Activated T-cell treated with anti-CD3 and anti-CD28 coated beads, Interleukin-2, amount 50 U/mL, for 72 hours (primary cell): Measurements from ENCODE around the gene EEF1E1. TPM values are rescaled to one million over a fixed set of nuclear protein-coding genes. Genes with fewer than 3 reads are reported as not detected.
A peak's percentile ranks its signal among the peaks of the same experiment; 100 is the strongest.

ENCODE experiments used
- ATAC-seq, 2 donors: fragments of 150-1000 bp; cut with Tn5 transposase; replicated peaks in 1 of 2; 2 replicates each; pipeline ENCODE4 v1.10.0; 2021; ENCODE audit warnings: moderate library complexity in 2 of 2, mild to moderate bottlenecking in 1 of 2
- DNase-seq, 2 donors: peaks; one replicate each; pipeline ENCODE4 v3.0.0; 2021 to 2022; ENCODE audit warnings: mixed read lengths in 1 of 2
- H3K27ac Mint-ChIP-seq: one replicate; pipeline ENCODE4 v1.8.0; 2022; ENCODE audit warnings: mild to moderate bottlenecking, moderate library complexity, mixed read lengths
- H3K27me3 Mint-ChIP-seq: one replicate; pipeline ENCODE4 v1.8.0; 2022; ENCODE audit warnings: low read depth, mixed read lengths
- H3K36me3 Mint-ChIP-seq, 2 donors: one replicate each; pipeline ENCODE4 v1.8.0; 2022; ENCODE audit warnings: mixed read lengths in 2 of 2, mild to moderate bottlenecking in 1 of 2; ENCODE audit not compliant: insufficient read depth in 2 of 2
- H3K4me1 Mint-ChIP-seq: one replicate; pipeline ENCODE4 v1.8.0; 2022; ENCODE audit warnings: low read depth, mixed read lengths
- H3K4me3 Mint-ChIP-seq, 2 donors: one replicate each; pipeline ENCODE4 v1.8.0; 2022; ENCODE audit warnings: mild to moderate bottlenecking in 2 of 2, mixed read lengths in 2 of 2, moderate library complexity in 2 of 2
- H3K9me3 Mint-ChIP-seq, 2 donors: one replicate each; pipeline ENCODE4 v1.8.0; 2022; ENCODE audit warnings: mixed read lengths in 2 of 2
- total RNA-seq, 2 donors: library from RNA; stranded (reverse); gene quantifications; one replicate each; pipeline ENCODE4 v1.2.3, GENCODE V29; 2022

The EEF1E1 gene
- total RNA-seq, result 10 to 100 TPM; 39.3 to 49.5 TPM

GRCh38 chr6:8102122-8102958, at the start of gene EEF1E1:
TSS of gene EEF1E1 (minus strand) at chr6:8102548. CDS start at chr6:8102521, 27 bp downstream.
- peak; percentile 91 to 94 for DNase-seq
- Mint-ChIP-seq H3K36me3 (peaks cover 13 to 14% of the 10 kb centered on the region in 2 donors), H3K4me3 (peak within 1 kb of the TSS; percentile 89 to 93), H3K27ac (peak within 1 kb of the TSS; percentile 95), H3K27me3 (peaks cover 24% of the 10 kb centered on the region), H3K9me3 (peaks cover 0 to 2% of the 10 kb centered on the region in 2 donors), H3K4me1 (peaks cover 41% of the 10 kb centered on the region)
- peak; percentile 97 to 98 for ATAC-seq

- Mint-ChIP-seq H3K9me3 (no peaks in the 10 kb centered on the region), H3K36me3 (no peaks in the 10 kb centered on the region), H3K4me3 (no peak overlapping the region), H3K27ac (no peak overlapping the region), H3K27me3 (no peaks in the 10 kb centered on the region), H3K4me1 (no peaks in the 10 kb centered on the region)
- no peak for ATAC-seq
- DNase-seq, result no peak
Observed at GRCh38 chr6:8149350-8149749, 47.0 kb upstream of the EEF1E1 start.

- Mint-ChIP-seq H3K27me3 (peaks cover 5% of the 10 kb centered on the region), H3K9me3 (no peaks in the 10 kb centered on the region), H3K4me3 (no peak overlapping the region), H3K27ac (no peak overlapping the region), H3K36me3 (no peaks in the 10 kb centered on the region), H3K4me1 (no peaks in the 10 kb centered on the region)
- no peak for DNase-seq
- no peak for ATAC-seq
Observed at GRCh38 chr6:8143945-8144344, 41.6 kb upstream of the EEF1E1 start.

- Mint-ChIP-seq H3K9me3 (no peaks in the 10 kb centered on the region), H3K4me3 (no peak overlapping the region), H3K4me1 (no peaks in the 10 kb centered on the region), H3K36me3 (no peaks in the 10 kb centered on the region), H3K27me3 (peaks cover 30% of the 10 kb centered on the region), H3K27ac (no peak overlapping the region)
- no peak for DNase-seq
- ATAC-seq, result no peak
Observed at GRCh38 chr6:8139451-8139850, 37.1 kb upstream of the EEF1E1 start.

GRCh38 chr6:8137529-8137939, 35.2 kb upstream of the EEF1E1 start:
- peaks cover 30% of the 10 kb centered on the region for H3K27me3 Mint-ChIP-seq
- no peak overlapping the region for H3K4me3 Mint-ChIP-seq
- H3K36me3 Mint-ChIP-seq, result no peaks in the 10 kb centered on the region
- ATAC-seq (no peak), DNase-seq (no peak)
- no peak overlapping the region for H3K27ac Mint-ChIP-seq
- no peaks in the 10 kb centered on the region for H3K9me3 Mint-ChIP-seq
- H3K4me1 Mint-ChIP-seq, result no peaks in the 10 kb centered on the region

GRCh38 chr6:8135276-8135675, 32.9 kb upstream of the EEF1E1 start:
- peaks cover 44% of the 10 kb centered on the region for H3K27me3 Mint-ChIP-seq
- H3K4me3 Mint-ChIP-seq, result no peak overlapping the region
- H3K4me1 Mint-ChIP-seq, result peaks cover 8% of the 10 kb centered on the region
- ATAC-seq, result no peak
- DNase-seq, result no peak
- H3K27ac Mint-ChIP-seq, result no peak overlapping the region
- H3K36me3 Mint-ChIP-seq, result no peaks in the 10 kb centered on the region
- no peaks in the 10 kb centered on the region for H3K9me3 Mint-ChIP-seq

- Mint-ChIP-seq H3K27ac (no peak overlapping the region), H3K36me3 (no peaks in the 10 kb centered on the region), H3K4me3 (no peak overlapping the region), H3K27me3 (peaks cover 36% of the 10 kb centered on the region), H3K9me3 (no peaks in the 10 kb centered on the region), H3K4me1 (peaks cover 8% of the 10 kb centered on the region)
- DNase-seq (no peak), ATAC-seq (no peak)
Observed at GRCh38 chr6:8132130-8132529, 29.8 kb upstream of the EEF1E1 start.

- DNase-seq (peak; percentile 42 to 52), ATAC-seq (peak; percentile 74 to 77)
- Mint-ChIP-seq H3K4me3 (no peak overlapping the region), H3K36me3 (no peaks in the 10 kb centered on the region), H3K27me3 (peaks cover 33% of the 10 kb centered on the region), H3K9me3 (no peaks in the 10 kb centered on the region), H3K27ac (no peak overlapping the region), H3K4me1 (peaks cover 8% of the 10 kb centered on the region)
Observed at GRCh38 chr6:8131265-8131897, 29.0 kb upstream of the EEF1E1 start.

- Mint-ChIP-seq H3K27me3 (peaks cover 24% of the 10 kb centered on the region), H3K36me3 (no peaks in the 10 kb centered on the region), H3K4me1 (peaks cover 8% of the 10 kb centered on the region), H3K9me3 (no peaks in the 10 kb centered on the region), H3K4me3 (no peak overlapping the region), H3K27ac (no peak overlapping the region)
- DNase-seq (no peak), ATAC-seq (no peak)
Observed at GRCh38 chr6:8130399-8130798, 28.1 kb upstream of the EEF1E1 start.

- Mint-ChIP-seq H3K9me3 (no peaks in the 10 kb centered on the region), H3K4me1 (no peaks in the 10 kb centered on the region), H3K4me3 (no peak overlapping the region), H3K27me3 (peaks cover 22% of the 10 kb centered on the region), H3K36me3 (no peaks in the 10 kb centered on the region), H3K27ac (no peak overlapping the region)
- ATAC-seq (no peak), DNase-seq (no peak)
Observed at GRCh38 chr6:8123236-8123635, 20.9 kb upstream of the EEF1E1 start.

GRCh38 chr6:8114956-8115355, 12.6 kb upstream of the EEF1E1 start:
- Mint-ChIP-seq H3K27ac (no peak overlapping the region), H3K4me3 (no peak overlapping the region), H3K9me3 (no peaks in the 10 kb centered on the region), H3K27me3 (peaks cover 20% of the 10 kb centered on the region), H3K4me1 (no peaks in the 10 kb centered on the region), H3K36me3 (no peaks in the 10 kb centered on the region)
- ATAC-seq (no peak), DNase-seq (no peak)

- H3K27ac Mint-ChIP-seq, result no peak overlapping the region
- DNase-seq, result no peak
- peaks cover 38% of the 10 kb centered on the region for H3K27me3 Mint-ChIP-seq
- H3K36me3 Mint-ChIP-seq, result no peaks in the 10 kb centered on the region
- H3K4me1 Mint-ChIP-seq, result no peaks in the 10 kb centered on the region
- no peak overlapping the region for H3K4me3 Mint-ChIP-seq
- no peaks in the 10 kb centered on the region for H3K9me3 Mint-ChIP-seq
- no peak for ATAC-seq
Observed at GRCh38 chr6:8113131-8113654, 10.8 kb upstream of the EEF1E1 start.

GRCh38 chr6:8110725-8111124, 8.4 kb upstream of the EEF1E1 start:
- H3K27ac Mint-ChIP-seq, result no peak overlapping the region
- peaks cover 59% of the 10 kb centered on the region for H3K27me3 Mint-ChIP-seq
- no peaks in the 10 kb centered on the region for H3K4me1 Mint-ChIP-seq
- peaks cover 2% of the 10 kb centered on the region in 2 donors for H3K36me3 Mint-ChIP-seq
- no peak for ATAC-seq
- H3K9me3 Mint-ChIP-seq, result peaks cover 0 to 2% of the 10 kb centered on the region in 2 donors
- DNase-seq, result no peak
- H3K4me3 Mint-ChIP-seq, result no peak overlapping the region
